Measurements from ENCODE around the gene TMED3. TPM values are rescaled to one million over a fixed set of nuclear protein-coding genes. Genes with fewer than 3 reads are reported as not detected.
A peak's percentile ranks its signal among the peaks of the same experiment; 100 is the strongest.

Gene TMED3
- total RNA-seq, 1 donor from 2014 or later, result 49.3 TPM

GRCh38 chr15:79282371-79283251 is 28.3 kb upstream of the TMED3 start, which contains the start of gene ANKRD34C:
ANKRD34C (plus strand) TSS chr15:79282722; CDS start chr15:79293285, 10,563 bp downstream.
- Mint-ChIP-seq H3K27me3 (peaks cover 96% of the 10 kb centered on the region), H3K9me3 (ENCODE audit: low read depth) (peaks cover 3% of the 10 kb centered on the region), H3K27ac (no peak within 1 kb of the TSS), H3K4me1 (ENCODE audit: low read depth) (no peaks in the 10 kb centered on the region), H3K36me3 (ENCODE audit: insufficient read depth) (no peaks in the 10 kb centered on the region), H3K4me3 (ENCODE audit: low read depth) (no peak within 1 kb of the TSS)
- no peak for DNase-seq (ENCODE audit: low spot score, unreplicated experiment)
- no peak for TF ChIP-seq CTCF (IDR thresholded peaks at IDR 0.05; ENCODE audit: unreplicated experiment)

- DNase-seq (ENCODE audit: low spot score, unreplicated experiment), result peak; percentile 75
- peaks cover 3% of the 10 kb centered on the region for H3K9me3 Mint-ChIP-seq (ENCODE audit: low read depth)
- no peak overlapping the region for H3K4me3 Mint-ChIP-seq (ENCODE audit: low read depth)
- no peaks in the 10 kb centered on the region for H3K36me3 Mint-ChIP-seq (ENCODE audit: insufficient read depth)
- no peak overlapping the region for H3K27ac Mint-ChIP-seq
- no peaks in the 10 kb centered on the region for H3K4me1 Mint-ChIP-seq (ENCODE audit: low read depth)
- peaks cover 97% of the 10 kb centered on the region for H3K27me3 Mint-ChIP-seq
- no peak for TF ChIP-seq CTCF (IDR thresholded peaks at IDR 0.05; ENCODE audit: unreplicated experiment)
Observed at GRCh38 chr15:79283252-79284048, 27.5 kb upstream of the TMED3 start.

- H3K9me3 Mint-ChIP-seq (ENCODE audit: low read depth), result no peaks in the 10 kb centered on the region
- peaks cover 79% of the 10 kb centered on the region for H3K27me3 Mint-ChIP-seq
- H3K4me1 Mint-ChIP-seq (ENCODE audit: low read depth), result no peaks in the 10 kb centered on the region
- no peak overlapping the region for H3K4me3 Mint-ChIP-seq (ENCODE audit: low read depth)
- no peak for TF ChIP-seq CTCF (IDR thresholded peaks at IDR 0.05; ENCODE audit: unreplicated experiment)
- DNase-seq (ENCODE audit: low spot score, unreplicated experiment), result no peak
- H3K27ac Mint-ChIP-seq, result no peak overlapping the region
- H3K36me3 Mint-ChIP-seq (ENCODE audit: insufficient read depth), result no peaks in the 10 kb centered on the region
Observed at GRCh38 chr15:79290642-79291275, 20.2 kb upstream of the TMED3 start.

DNA sequence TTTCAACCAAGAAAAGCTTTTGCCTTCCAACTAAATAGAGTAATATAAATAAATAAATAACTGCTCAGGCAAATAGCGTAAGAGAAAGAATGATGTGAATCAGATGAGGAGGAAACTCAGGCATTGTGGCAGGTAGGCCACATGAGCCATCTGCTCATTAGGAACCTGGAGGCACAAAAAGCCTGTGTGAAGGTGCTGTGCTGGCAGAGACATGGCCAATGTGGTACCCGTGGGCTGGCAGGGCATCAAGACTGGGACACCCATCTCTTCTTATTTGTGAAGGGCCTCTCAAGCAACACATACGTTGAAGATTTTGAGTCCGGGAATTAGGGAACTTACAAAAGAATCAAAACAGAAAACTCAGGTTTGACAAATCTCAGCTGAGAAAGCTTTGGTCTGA is 18.9 kb upstream of the TMED3 start:
- Mint-ChIP-seq H3K36me3 (ENCODE audit: insufficient read depth) (no peaks in the 10 kb centered on the region), H3K9me3 (ENCODE audit: low read depth) (no peaks in the 10 kb centered on the region)

More for the DNA sequence above, 18.9 kb upstream of the TMED3 start:
- Mint-ChIP-seq H3K27ac (no peak overlapping the region), H3K4me1 (ENCODE audit: low read depth) (no peaks in the 10 kb centered on the region), H3K27me3 (peaks cover 71% of the 10 kb centered on the region), H3K4me3 (ENCODE audit: low read depth) (no peak overlapping the region)
- no peak for DNase-seq (ENCODE audit: low spot score, unreplicated experiment)
- TF ChIP-seq CTCF (IDR thresholded peaks at IDR 0.05; ENCODE audit: unreplicated experiment), result no peak
